Keratinocyte (primary cell): ENCODE results near the gene EMCN. TPM values are rescaled to one million over a fixed set of nuclear protein-coding genes. Genes with fewer than 3 reads are reported as not detected.

Source experiments
- DNase-seq: peaks from one replicate; pipeline ENCODE4 v3.0.0-alpha.2; 2011; ENCODE audit warnings: low read depth, missing footprints, low spot score
- FAIRE-seq: peaks from 2 replicates; lab custom pipeline; 2011; peaks lifted over from hg19 to GRCh38; lab: Jason Lieb, UNC
- H2AFZ ChIP-seq: 2 replicates; pipeline ENCODE4 v1.6.0; 2012; ENCODE audit warnings: low read length, control low read depth, inconsistent platforms; ENCODE audit not compliant: control insufficient read depth
- H3K27ac ChIP-seq: 2 replicates; pipeline ENCODE4 v1.5.1; 2011; ENCODE audit warnings: low read length; ENCODE audit not compliant: control insufficient read depth, insufficient read depth
- H3K27me3 ChIP-seq: 3 replicates; pipeline ENCODE4 v1.6.0; 2011; ENCODE audit warnings: low read length; ENCODE audit not compliant: control insufficient read depth, insufficient read depth; ENCODE audit errors: extremely low read depth
- H3K36me3 ChIP-seq, 2 experiments: 2 replicates in 1 of 2; 3 replicates in 1 of 2; pipeline ENCODE4 v1.5.1; 2011; ENCODE audit warnings: low read length in 2 of 2, mild to moderate bottlenecking in 1 of 2; ENCODE audit not compliant: control insufficient read depth in 2 of 2, insufficient read depth in 2 of 2; ENCODE audit errors: extremely low read depth in 1 of 2
- H3K4me1 ChIP-seq: 3 replicates; pipeline ENCODE4 v1.5.1; 2011; ENCODE audit warnings: low read length; ENCODE audit not compliant: control insufficient read depth, insufficient read depth; ENCODE audit errors: extremely low read depth
- H3K4me2 ChIP-seq: 3 replicates; pipeline ENCODE4 v1.6.0; 2011; ENCODE audit warnings: low read depth, low read length; ENCODE audit not compliant: control insufficient read depth, insufficient read depth; ENCODE audit errors: extremely low read depth
- H3K4me3 ChIP-seq, 3 experiments: fragments of 200-600 bp in 1 of 3; sonication (generic) in 1 of 3; 2 replicates in 2 of 3; 3 replicates in 1 of 3; pipeline ENCODE4 v1.5.1; 2011 to 2016; ENCODE audit warnings: low read length in 3 of 3, mild to moderate bottlenecking in 3 of 3, control low read depth in 2 of 3, inconsistent platforms in 1 of 3, low read depth in 1 of 3, mixed read lengths in 1 of 3, mixed run types in 1 of 3, moderate library complexity in 1 of 3; ENCODE audit not compliant: control insufficient read depth in 2 of 3, insufficient read depth in 2 of 3; ENCODE audit errors: extremely low read depth in 1 of 3
- H3K79me2 ChIP-seq: 2 replicates; pipeline ENCODE4 v1.6.0; 2012; ENCODE audit warnings: low read length; ENCODE audit not compliant: control insufficient read depth, insufficient read depth
- H3K9ac ChIP-seq: 3 replicates; pipeline ENCODE4 v1.6.0; 2011; ENCODE audit warnings: low read length; ENCODE audit not compliant: control insufficient read depth, insufficient read depth; ENCODE audit errors: extremely low read depth
- H3K9me1 ChIP-seq: 3 replicates; pipeline ENCODE4 v1.6.0; 2011; ENCODE audit warnings: low read length; ENCODE audit not compliant: control insufficient read depth, insufficient read depth; ENCODE audit errors: extremely low read depth
- H3K9me3 ChIP-seq: 2 replicates; pipeline ENCODE4 v1.5.1; 2012; ENCODE audit warnings: low read depth, low read length; ENCODE audit not compliant: control insufficient read depth
- H4K20me1 ChIP-seq: 3 replicates; pipeline ENCODE4 v1.6.0; 2011; ENCODE audit warnings: low read length; ENCODE audit not compliant: control insufficient read depth, insufficient read depth; ENCODE audit errors: extremely low read depth
- CTCF ChIP-seq, 3 experiments: IDR thresholded peaks in 1 of 3; conservative IDR thresholded peaks in 1 of 3; optimal IDR thresholded peaks in 1 of 3; 2 replicates in 2 of 3; 3 replicates in 1 of 3; pipeline versions ENCODE3 to v1.5.1; 2011; ENCODE audit warnings: low read length in 3 of 3, mild to moderate bottlenecking in 3 of 3, moderate library complexity in 2 of 3, control low read depth in 1 of 3, inconsistent platforms in 1 of 3; ENCODE audit not compliant: insufficient read depth in 2 of 3; ENCODE audit errors: extremely low read depth in 1 of 3
- EZH2 ChIP-seq: IDR thresholded peaks from one replicate; pipeline ENCODE4 v1.6.1; 2012; ENCODE audit warnings: inconsistent platforms, mild to moderate bottlenecking, low read length, moderate library complexity
- dilution Hi-C: fragments of 300-500 bp; cut with MboI; formaldehyde crosslinking; loops from one replicate; pipeline ENCODE4 v1.7.0; 2020; ENCODE audit warnings: low sequenced_read_pairs; ENCODE audit not compliant: extremely low pct_ligation_motif_present
- polyA plus RNA-seq, 5 experiments: library from polyadenylated mRNA; depleted of rRNA in 3 of 5; stranded (reverse) in 3 of 5; stranded (forward) in 1 of 5; unstranded in 1 of 5; fragments of >200 nt; gene quantifications; 1 replicate in 1 of 5; 2 replicates in 3 of 5; 3 replicates in 1 of 5; pipeline versions ENCODE4 v1.2.1 to v1.2.3, GENCODE V29; 2011 to 2012; ENCODE audit warnings: missing spikeins in 2 of 5, low read depth in 1 of 5, low replicate concordance in 1 of 5

Gene EMCN
- polyA plus RNA-seq, 1 donor (not counting 4 experiments of a cell fraction or from before 2014, with no cell fraction given), result not detected

GRCh38 chr4:100492129-100492528 is 25.7 kb downstream of the EMCN start:
- DNase-seq (no peak), FAIRE-seq (no peak)
- Histone ChIP-seq H3K4me2 (no peak overlapping the region), H3K9ac (no peak overlapping the region), H3K9me1 (no peaks in the 10 kb centered on the region), H3K36me3 (no peaks in the 10 kb centered on the region), H3K4me3 (no peak overlapping the region), H4K20me1 (no peaks in the 10 kb centered on the region), H3K27me3 (no peaks in the 10 kb centered on the region), H3K9me3 (no peaks in the 10 kb centered on the region), H3K79me2 (no peaks in the 10 kb centered on the region), H3K4me1 (no peaks in the 10 kb centered on the region), H3K27ac (no peak overlapping the region), H2AFZ (no peak overlapping the region)
- no peak for TF ChIP-seq CTCF (optimal IDR thresholded peaks at IDR 0.05 in 1 of 3, IDR thresholded peaks at IDR 0.05 in 1 of 3, conservative IDR thresholded peaks at IDR 0.05 in 1 of 3; ENCODE audit: extremely low read depth in 1 of 3, insufficient read depth in 2 of 3, low read length in 3 of 3)
- no peak for TF ChIP-seq EZH2
- dilution Hi-C loops, result no loop called here

GRCh38 chr4:100489305-100489704 is 28.5 kb downstream of the EMCN start:
- Histone ChIP-seq H3K36me3 (no peaks in the 10 kb centered on the region), H3K27ac (no peak overlapping the region), H3K9me3 (no peaks in the 10 kb centered on the region), H4K20me1 (no peaks in the 10 kb centered on the region), H3K4me1 (no peaks in the 10 kb centered on the region), H2AFZ (no peak overlapping the region), H3K4me3 (no peak overlapping the region), H3K79me2 (no peaks in the 10 kb centered on the region), H3K9ac (no peak overlapping the region), H3K27me3 (no peaks in the 10 kb centered on the region), H3K9me1 (no peaks in the 10 kb centered on the region), H3K4me2 (no peak overlapping the region)
- dilution Hi-C loops, result no loop called here
- TF ChIP-seq CTCF (optimal IDR thresholded peaks at IDR 0.05 in 1 of 3, IDR thresholded peaks at IDR 0.05 in 1 of 3, conservative IDR thresholded peaks at IDR 0.05 in 1 of 3; ENCODE audit: extremely low read depth in 1 of 3, insufficient read depth in 2 of 3, low read length in 3 of 3) (no peak), EZH2 (no peak)
- DNase-seq (no peak), FAIRE-seq (no peak)
